SK-N-SH (cell line): Measurements from ENCODE around the gene LRSAM1. TPM values are rescaled to one million over a fixed set of nuclear protein-coding genes. Genes with fewer than 3 reads are reported as not detected.

ENCODE experiments used
- CTCF ChIA-PET: fragments of 300-600, 350-600 bp; formaldehyde crosslinking; extraction: SDS; loops from one replicate; lab custom pipeline; 2021; lab: Yijun Ruan, JAX
- POLR2A ChIA-PET: fragments of 350-600 bp; sonication (Branson Sonifier 250); formaldehyde crosslinking; extraction: SDS; loops from one replicate; lab custom pipeline; 2020; ENCODE audit warnings: antibody characterized with exemption, inconsistent platforms; lab: Yijun Ruan, JAX
- DNase-seq: peaks from one replicate; pipeline ENCODE4 v3.0.0; 2012
- H2AFZ ChIP-seq: fragments of 200-600 bp; sonication (generic); 2 replicates; pipeline ENCODE4 v1.8.1; 2016; ENCODE audit warnings: antibody characterized with exemption, mild to moderate bottlenecking, low read depth
- H3F3A ChIP-seq: fragments of 200-600 bp; sonication (generic); replicated peaks from 2 replicates; pipeline ENCODE3; 2016; ENCODE audit warnings: antibody characterized with exemption, mild to moderate bottlenecking; ENCODE audit not compliant: insufficient read depth
- H3K27ac ChIP-seq, 2 experiments: fragments of 200-500 bp in 1 of 2; fragments of 200-600 bp in 1 of 2; sonication (Bioruptor generic) in 1 of 2; sonication (generic), shearing (Covaris generic) in 1 of 2; 2 replicates each; pipeline versions ENCODE4 v1.5.1 to v1.6.1; 2014 to 2016; ENCODE audit warnings: low read depth in 2 of 2, inconsistent platforms in 1 of 2, low read length in 1 of 2, mild to moderate bottlenecking in 1 of 2, mixed read lengths in 1 of 2
- H3K27me3 ChIP-seq: fragments of 200-600 bp; sonication (generic), shearing (Covaris generic); 2 replicates; pipeline ENCODE4 v1.6.1; 2016; ENCODE audit warnings: mixed run types; ENCODE audit not compliant: insufficient read depth
- H3K36me3 ChIP-seq, 2 experiments: fragments of 200-500 bp in 1 of 2; fragments of 200-600 bp in 1 of 2; sonication (Bioruptor generic) in 1 of 2; sonication (generic) in 1 of 2; replicated peaks in 1 of 2; 2 replicates each; pipeline versions ENCODE3 to v1.5.1; 2014 to 2016; ENCODE audit warnings: low read length in 1 of 2, mild to moderate bottlenecking in 1 of 2; ENCODE audit not compliant: insufficient read depth in 2 of 2, control insufficient read depth in 1 of 2
- H3K4me1 ChIP-seq, 2 experiments: fragments of 200-500 bp in 1 of 2; fragments of 200-600 bp in 1 of 2; sonication (Bioruptor generic) in 1 of 2; sonication (generic), shearing (Covaris generic) in 1 of 2; 2 replicates each; pipeline versions ENCODE4 v1.5.1 to v1.6.1; 2014 to 2016; ENCODE audit warnings: low read depth in 1 of 2, low read length in 1 of 2, mixed run types in 1 of 2; ENCODE audit not compliant: insufficient read depth in 2 of 2, control insufficient read depth in 1 of 2
- H3K4me2 ChIP-seq: fragments of 200-600 bp; sonication (generic), shearing (Covaris generic); 2 replicates; pipeline ENCODE4 v1.6.1; 2017; ENCODE audit warnings: mixed run types
- H3K4me3 ChIP-seq, 2 experiments: fragments of 200-500 bp in 1 of 2; fragments of 200-600 bp in 1 of 2; sonication (Bioruptor generic) in 1 of 2; sonication (generic), shearing (Covaris generic) in 1 of 2; 2 replicates each; pipeline versions ENCODE4 v1.5.1 to v1.8.1; 2014 to 2016; ENCODE audit warnings: low read depth in 2 of 2, inconsistent platforms in 1 of 2, low read length in 1 of 2, mild to moderate bottlenecking in 1 of 2, mixed read lengths in 1 of 2, moderate library complexity in 1 of 2
- H3K79me2 ChIP-seq: fragments of 200-600 bp; sonication (generic); 2 replicates; pipeline ENCODE4 v1.8.1; 2017; ENCODE audit warnings: mild to moderate bottlenecking; ENCODE audit not compliant: insufficient read depth
- H3K9ac ChIP-seq: fragments of 200-600 bp; sonication (generic); 2 replicates; pipeline ENCODE4 v1.6.1; 2017; ENCODE audit warnings: mixed run types
- H3K9me2 ChIP-seq: fragments of 200-600 bp; sonication (generic); 2 replicates; pipeline ENCODE4 v1.6.1; 2017; ENCODE audit warnings: mixed run types
- H3K9me3 ChIP-seq: fragments of 200-600 bp; sonication (generic); 2 replicates; pipeline ENCODE4 v1.6.1; 2017; ENCODE audit warnings: mixed run types, mild to moderate bottlenecking, moderate library complexity
- H4K20me1 ChIP-seq: fragments of 200-600 bp; sonication (generic); 2 replicates; pipeline ENCODE4 v1.6.1; 2017; ENCODE audit warnings: mild to moderate bottlenecking, mixed run types; ENCODE audit not compliant: insufficient read depth
- ELF1 ChIP-seq: IDR thresholded peaks from 2 replicates; pipeline ENCODE4 v1.4.0; 2012
- EP300 ChIP-seq, 2 experiments: IDR thresholded peaks; 2 replicates each; pipeline versions ENCODE4 v1.4.0 to v1.6.1; 2012; ENCODE audit warnings: borderline replicate concordance in 1 of 2, low read depth in 1 of 2, low read length in 1 of 2
- FOSL2 ChIP-seq: IDR thresholded peaks from 2 replicates; pipeline ENCODE4 v1.4.0; 2012; ENCODE audit warnings: low read depth, mild to moderate bottlenecking, moderate library complexity, borderline replicate concordance
- FOXJ3 ChIP-seq: sonication (generic); formaldehyde crosslinking; IDR thresholded peaks from 2 replicates; pipeline ENCODE4 v1.5.1; 2020; ENCODE audit warnings: mild to moderate bottlenecking, missing genetic modification reagents
- MEF2A ChIP-seq: IDR thresholded peaks from 2 replicates; pipeline ENCODE4 v1.4.0; 2012; ENCODE audit warnings: low read depth, borderline replicate concordance
- MXI1 ChIP-seq: IDR thresholded peaks from 2 replicates; pipeline ENCODE4 v1.6.1; 2012; ENCODE audit warnings: mild to moderate bottlenecking, low read depth, low read length, improper control_type of control experiment
- POLR2AphosphoS5 ChIP-seq: IDR thresholded peaks from 2 replicates; pipeline ENCODE4 v1.6.1; 2012; ENCODE audit warnings: low read depth, low read length
- RAD21 ChIP-seq: IDR thresholded peaks from 2 replicates; pipeline ENCODE4 v1.6.1; 2012; ENCODE audit warnings: mild to moderate bottlenecking, low read length
- TAF1 ChIP-seq: IDR thresholded peaks from 2 replicates; pipeline ENCODE4 v1.6.1; 2012; ENCODE audit warnings: low read depth, mild to moderate bottlenecking, low read length, moderate library complexity, borderline replicate concordance
- TEAD4 ChIP-seq: IDR thresholded peaks from 2 replicates; pipeline ENCODE4 v1.4.0; 2012; ENCODE audit warnings: mild to moderate bottlenecking, borderline replicate concordance; ENCODE audit not compliant: insufficient read depth
- YY1 ChIP-seq: IDR thresholded peaks from 2 replicates; pipeline ENCODE4 v1.4.0; 2012; ENCODE audit warnings: low read depth, mild to moderate bottlenecking
- WGBS: methylation state at CpG from one replicate; pipeline ENCODE4 v1.1.6; 2017; ENCODE audit warnings: low lambda C conversion rate; 5-methylcytosine and 5-hydroxymethylcytosine counted together
- polyA plus RNA-seq, 3 experiments: library from polyadenylated mRNA; depleted of rRNA; stranded (reverse); fragments of >200 nt; gene quantifications; 2 replicates each; pipeline ENCODE4 v1.2.3, GENCODE V29; 2012
- TF ChIP-seq, protein P1 (sequence below): fragments of 150-350 bp; IDR thresholded peaks from 2 replicates; pipeline ENCODE4 v1.6.1; 2016; ENCODE audit warnings: mild to moderate bottlenecking, low read depth, low read length
- TF ChIP-seq, protein P2 (sequence below): IDR thresholded peaks from 2 replicates; pipeline ENCODE4 v1.4.0; 2012; ENCODE audit warnings: low read depth, borderline replicate concordance
- TF ChIP-seq, protein P3 (sequence below): IDR thresholded peaks from 2 replicates; pipeline ENCODE4 v1.4.0; 2012; ENCODE audit warnings: low read depth, borderline replicate concordance

The LRSAM1 gene
- polyA plus RNA-seq, 1 of the 3 experiments (the other 2 are of a cell fraction): 8.0 TPM

DNA sequence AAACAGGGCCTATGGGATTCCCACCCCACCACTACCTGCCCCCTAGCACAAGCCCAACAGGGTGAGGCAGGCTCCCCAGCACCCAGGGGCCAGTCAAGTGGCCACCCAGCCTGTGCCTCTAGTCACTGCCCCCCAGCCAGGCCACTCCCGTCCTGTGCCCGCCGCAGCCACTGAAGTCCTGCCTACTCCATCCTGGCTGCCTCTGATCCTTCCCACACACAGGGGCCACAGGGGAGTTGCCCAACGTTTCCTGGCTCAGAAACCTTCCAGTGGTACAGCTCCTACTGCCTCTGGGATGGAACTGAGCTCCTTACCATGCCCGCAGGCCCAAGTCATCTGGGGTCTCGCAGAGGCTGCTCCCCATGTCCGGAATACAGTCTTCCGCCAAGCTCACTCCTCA lies 90.6 kb downstream of the LRSAM1 start:
- Histone ChIP-seq H3K36me3 (no peaks in the 10 kb centered on the region), H3K9ac (no peak overlapping the region), H4K20me1 (peaks cover 98% of the 10 kb centered on the region), H3K27me3 (no peaks in the 10 kb centered on the region), H3K9me3 (no peaks in the 10 kb centered on the region), H2AFZ (no peak overlapping the region), H3K9me2 (no peaks in the 10 kb centered on the region), H3K4me2 (no peak overlapping the region), H3K4me1 (peaks cover 28 to 44% of the 10 kb centered on the region in 2 experiments; a peak in 3 of 4 replicates), H3K27ac (peak overlapping the region in 1 of 2 experiments; percentile 46; a peak in 1 of 4 replicates), H3F3A (peaks cover 35% of the 10 kb centered on the region), H3K79me2 (peaks cover 100% of the 10 kb centered on the region), H3K4me3 (no peak overlapping the region)
- CTCF ChIA-PET: no interaction called here
- POLR2A ChIA-PET: no interaction called here
- TF ChIP-seq FOSL2: no peak
- no peak for TF ChIP-seq ELF1
- TF ChIP-seq EP300 (IDR thresholded peaks at IDR 0.05; ENCODE audit: borderline replicate concordance in 1 of 2, low read depth in 1 of 2, low read length in 1 of 2): no peak
- TF ChIP-seq, protein P1, sequence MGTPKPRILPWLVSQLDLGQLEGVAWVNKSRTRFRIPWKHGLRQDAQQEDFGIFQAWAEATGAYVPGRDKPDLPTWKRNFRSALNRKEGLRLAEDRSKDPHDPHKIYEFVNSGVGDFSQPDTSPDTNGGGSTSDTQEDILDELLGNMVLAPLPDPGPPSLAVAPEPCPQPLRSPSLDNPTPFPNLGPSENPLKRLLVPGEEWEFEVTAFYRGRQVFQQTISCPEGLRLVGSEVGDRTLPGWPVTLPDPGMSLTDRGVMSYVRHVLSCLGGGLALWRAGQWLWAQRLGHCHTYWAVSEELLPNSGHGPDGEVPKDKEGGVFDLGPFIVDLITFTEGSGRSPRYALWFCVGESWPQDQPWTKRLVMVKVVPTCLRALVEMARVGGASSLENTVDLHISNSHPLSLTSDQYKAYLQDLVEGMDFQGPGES: no peak
- no peak for TF ChIP-seq MEF2A
- TF ChIP-seq TAF1: no peak
- no peak for TF ChIP-seq FOXJ3
- TF ChIP-seq, protein P2, sequence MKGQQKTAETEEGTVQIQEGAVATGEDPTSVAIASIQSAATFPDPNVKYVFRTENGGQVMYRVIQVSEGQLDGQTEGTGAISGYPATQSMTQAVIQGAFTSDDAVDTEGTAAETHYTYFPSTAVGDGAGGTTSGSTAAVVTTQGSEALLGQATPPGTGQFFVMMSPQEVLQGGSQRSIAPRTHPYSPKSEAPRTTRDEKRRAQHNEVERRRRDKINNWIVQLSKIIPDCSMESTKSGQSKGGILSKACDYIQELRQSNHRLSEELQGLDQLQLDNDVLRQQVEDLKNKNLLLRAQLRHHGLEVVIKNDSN: no peak
- no peak for TF ChIP-seq RAD21
- no peak for TF ChIP-seq POLR2AphosphoS5
- no peak for TF ChIP-seq MXI1
- TF ChIP-seq YY1: no peak
- no peak for TF ChIP-seq TEAD4
- no peak for DNase-seq
- WGBS: 96% methylated on average over 7 of the region's 8 CpGs

DNA sequence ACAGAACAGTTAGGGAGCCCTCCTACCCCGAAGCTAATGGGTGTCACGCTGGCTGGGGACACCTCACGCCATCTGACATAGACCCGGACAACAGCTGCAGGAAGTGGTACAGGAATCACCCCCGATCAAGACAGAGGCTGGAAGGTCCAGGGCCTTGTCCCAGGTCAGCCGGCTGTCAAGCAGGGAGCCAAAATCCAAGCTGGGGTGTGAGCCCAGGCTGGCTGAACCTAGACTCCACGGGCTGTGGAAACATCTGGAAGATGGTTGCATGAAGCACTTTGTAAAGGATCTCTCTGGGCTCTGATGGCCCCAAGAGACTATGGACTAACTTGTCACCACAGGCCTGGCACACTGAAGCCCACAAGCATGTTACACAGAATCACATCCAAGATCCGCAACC lies 91.9 kb downstream of the LRSAM1 start:
- H3K36me3 ChIP-seq: no peaks in the 10 kb centered on the region

More for the DNA sequence above, 91.9 kb downstream of the LRSAM1 start:
- H4K20me1 ChIP-seq: peaks cover 98% of the 10 kb centered on the region
- H3K9ac ChIP-seq: no peak overlapping the region
- H2AFZ ChIP-seq: no peak overlapping the region
- H3F3A ChIP-seq: peaks cover 33% of the 10 kb centered on the region
- no peaks in the 10 kb centered on the region for H3K9me2 ChIP-seq
- H3K9me3 ChIP-seq: no peaks in the 10 kb centered on the region
- ChIA-PET CTCF (interaction anchor here (0.6 to 1.5 kb wide), 3 partner anchors 18 to 36 kb away, joined by 3 to 4 read pairs (median 3); no protein-coding TSS in a partner anchor), POLR2A (no interaction called here)
- H3K4me1 ChIP-seq: peaks cover 28 to 37% of the 10 kb centered on the region in 2 experiments; a peak in 3 of 4 replicates
- H3K4me2 ChIP-seq: no peak overlapping the region
- peaks cover 100% of the 10 kb centered on the region for H3K79me2 ChIP-seq
- H3K27me3 ChIP-seq: no peaks in the 10 kb centered on the region
- 86% methylated on average over 2 of the region's 8 CpGs for WGBS
- H3K27ac ChIP-seq: peak overlapping the region in 1 of 2 experiments; percentile 46; a peak in 1 of 4 replicates
- no peak for DNase-seq
- no peak overlapping the region for H3K4me3 ChIP-seq
- TF ChIP-seq, protein P3, sequence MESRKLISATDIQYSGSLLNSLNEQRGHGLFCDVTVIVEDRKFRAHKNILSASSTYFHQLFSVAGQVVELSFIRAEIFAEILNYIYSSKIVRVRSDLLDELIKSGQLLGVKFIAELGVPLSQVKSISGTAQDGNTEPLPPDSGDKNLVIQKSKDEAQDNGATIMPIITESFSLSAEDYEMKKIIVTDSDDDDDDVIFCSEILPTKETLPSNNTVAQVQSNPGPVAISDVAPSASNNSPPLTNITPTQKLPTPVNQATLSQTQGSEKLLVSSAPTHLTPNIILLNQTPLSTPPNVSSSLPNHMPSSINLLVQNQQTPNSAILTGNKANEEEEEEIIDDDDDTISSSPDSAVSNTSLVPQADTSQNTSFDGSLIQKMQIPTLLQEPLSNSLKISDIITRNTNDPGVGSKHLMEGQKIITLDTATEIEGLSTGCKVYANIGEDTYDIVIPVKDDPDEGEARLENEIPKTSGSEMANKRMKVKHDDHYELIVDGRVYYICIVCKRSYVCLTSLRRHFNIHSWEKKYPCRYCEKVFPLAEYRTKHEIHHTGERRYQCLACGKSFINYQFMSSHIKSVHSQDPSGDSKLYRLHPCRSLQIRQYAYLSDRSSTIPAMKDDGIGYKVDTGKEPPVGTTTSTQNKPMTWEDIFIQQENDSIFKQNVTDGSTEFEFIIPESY: no peak
